H1 (cell line): ENCODE results near the gene SMIM33. TPM values are rescaled to one million over a fixed set of nuclear protein-coding genes. Genes with fewer than 3 reads are reported as not detected.

Source experiments
- BRCA1 ChIP-seq: IDR thresholded peaks from 2 replicates; pipeline ENCODE4 v1.6.1; 2012; ENCODE audit warnings: low read depth, low read length, improper control_type of control experiment
- CTBP2 ChIP-seq: IDR thresholded peaks from 2 replicates; pipeline ENCODE4 v1.7.0; 2011; ENCODE audit warnings: borderline replicate concordance, mild to moderate bottlenecking, moderate library complexity, mixed read lengths, low read length; ENCODE audit not compliant: insufficient read depth, insufficient read length
- EP300 ChIP-seq, 2 experiments: IDR thresholded peaks; 1 replicate in 1 of 2; 2 replicates in 1 of 2; pipeline ENCODE4 v1.6.1; 2011 to 2012; ENCODE audit warnings: low read depth in 2 of 2, low read length in 2 of 2, mild to moderate bottlenecking in 2 of 2, borderline replicate concordance in 1 of 2, inconsistent platforms in 1 of 2, moderate library complexity in 1 of 2
- JUND ChIP-seq: IDR thresholded peaks from 2 replicates; pipeline ENCODE4 v1.6.1; 2011; ENCODE audit warnings: mild to moderate bottlenecking, improper control_type of control experiment, low read length
- PHF8 ChIP-seq: fragments of 200-600 bp; sonication (generic); conservative IDR thresholded peaks from 2 replicates; pipeline ENCODE4 v1.7.1; 2012; ENCODE audit warnings: low read depth, mild to moderate bottlenecking, inconsistent platforms, low read length, moderate library complexity
- SIN3A ChIP-seq, 2 experiments: IDR thresholded peaks in 1 of 2; conservative IDR thresholded peaks in 1 of 2; 2 replicates each; pipeline ENCODE4 v1.6.1; 2011 to 2012; ENCODE audit warnings: low read length in 2 of 2, improper control_type of control experiment in 1 of 2, low read depth in 1 of 2, mild to moderate bottlenecking in 1 of 2
- TAF1 ChIP-seq: IDR thresholded peaks from 2 replicates; pipeline ENCODE4 v1.6.1; 2011; ENCODE audit warnings: mild to moderate bottlenecking, low read depth, low read length
- polyA plus RNA-seq, 7 experiments: library from polyadenylated mRNA; depleted of rRNA in 3 of 7; stranded (reverse) in 5 of 7; unstranded in 2 of 7; fragments of >200 nt in 5 of 7; fragments of 200-250 nt in 2 of 7; gene quantifications; 1 replicate in 5 of 7; 2 replicates in 1 of 7; 4 replicates in 1 of 7; pipeline versions ENCODE4 v1.2.1 to v1.2.3, GENCODE V29; 2011 to 2013; ENCODE audit warnings: missing spikeins in 2 of 7, mixed read lengths in 2 of 7
- total RNA-seq: library from RNA; stranded (reverse); fragmentation: NEBNext Ultra II Directional; extraction: Animal tissue kit (Norgen Biotek cat#: 25700); gene quantifications from 2 replicates; pipeline ENCODE4 v1.2.1, GENCODE V29; 2021
- TF ChIP-seq, protein P1 (sequence below): IDR thresholded peaks from 2 replicates; pipeline ENCODE4 v1.6.1; 2012; ENCODE audit warnings: inconsistent platforms

Gene SMIM33
- total and polyA plus RNA-seq, 2 of the 8 experiments (the other 6 are each of a cell fraction or from before 2014, with no cell fraction given): not detected

DNA sequence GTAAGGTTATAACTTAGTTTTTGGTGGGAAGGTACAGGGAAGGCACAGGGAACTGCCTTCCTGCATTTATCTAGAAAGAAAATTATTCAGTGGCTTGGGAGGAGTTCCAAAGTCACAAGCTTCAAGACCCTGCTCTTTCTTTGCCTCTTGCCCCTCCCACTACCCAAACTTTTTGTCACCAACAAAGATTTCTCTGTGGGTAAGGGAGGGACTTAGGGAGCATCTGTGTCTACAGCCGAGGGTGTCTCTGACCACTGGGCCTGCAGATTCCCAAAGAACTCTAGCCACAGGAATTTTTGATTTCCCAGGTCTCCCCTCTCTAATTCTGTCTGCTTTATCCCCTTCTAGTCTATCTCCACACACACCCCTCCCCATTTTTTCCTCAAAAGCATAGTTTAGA is 10.3 kb upstream of the SMIM33 start (continued):
- TF ChIP-seq, protein P1, sequence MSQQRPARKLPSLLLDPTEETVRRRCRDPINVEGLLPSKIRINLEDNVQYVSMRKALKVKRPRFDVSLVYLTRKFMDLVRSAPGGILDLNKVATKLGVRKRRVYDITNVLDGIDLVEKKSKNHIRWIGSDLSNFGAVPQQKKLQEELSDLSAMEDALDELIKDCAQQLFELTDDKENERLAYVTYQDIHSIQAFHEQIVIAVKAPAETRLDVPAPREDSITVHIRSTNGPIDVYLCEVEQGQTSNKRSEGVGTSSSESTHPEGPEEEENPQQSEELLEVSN: no peak
- TF ChIP-seq EP300 (IDR thresholded peaks at IDR 0.05; ENCODE audit: borderline replicate concordance in 1 of 2, low read depth in 2 of 2, low read length in 2 of 2) (no peak), CTBP2 (no peak), TAF1 (no peak), JUND (no peak), BRCA1 (no peak), PHF8 (no peak), SIN3A (conservative IDR thresholded peaks at IDR 0.05 in 1 of 2, IDR thresholded peaks at IDR 0.05 in 1 of 2; ENCODE audit: low read depth in 1 of 2, low read length in 2 of 2) (no peak)
